NCI-H1930 (cell line): ENCODE data around the gene RAB2B.

ENCODE experiments used
- DNase-seq, 2 experiments: peaks; one replicate each; lab custom pipeline; 2025; lab: John Stamatoyannopoulos, UW

RAB2B gene

DNA sequence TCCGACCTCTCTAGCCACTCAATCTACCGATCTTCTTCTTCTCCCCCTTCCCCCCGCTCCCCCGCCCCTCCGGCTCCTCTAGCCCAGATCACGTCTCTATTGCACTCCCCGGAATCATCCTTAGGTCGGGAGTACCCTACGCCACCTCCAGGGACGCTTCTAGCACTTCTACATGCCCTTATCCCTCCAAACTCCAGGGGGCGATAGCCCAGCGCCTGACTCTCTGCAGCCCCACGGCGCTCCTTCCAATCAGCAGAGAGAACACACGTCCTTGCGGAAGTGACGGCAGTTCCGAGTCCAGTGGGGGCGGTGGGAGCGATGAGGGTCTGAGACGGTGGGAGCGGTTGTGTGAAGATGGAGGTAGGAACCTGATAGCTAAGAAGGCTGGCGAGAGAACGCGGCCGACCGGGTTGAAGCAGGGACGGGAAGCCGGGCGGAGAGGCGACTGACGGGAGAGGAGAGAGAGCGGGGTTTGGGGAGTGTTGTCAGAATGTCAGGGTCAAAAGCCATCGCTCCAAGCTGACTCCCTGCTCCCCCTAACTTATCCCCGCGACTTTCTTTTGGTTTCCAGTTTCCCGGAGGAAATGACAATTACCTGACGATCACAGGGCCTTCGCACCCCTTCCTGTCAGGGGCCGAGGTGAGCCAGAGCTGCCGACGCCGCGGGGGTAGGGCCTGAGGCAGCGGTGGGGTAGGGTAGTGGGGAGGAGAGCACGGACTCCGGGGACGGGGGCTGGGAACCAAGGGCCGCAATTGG lies at the start of gene RAB2B, which contains the start of gene TOX4:
RAB2B (minus strand) TSS at position 35 of the 757 bp plus-strand sequence. CDS start 87 bp downstream, outside the sequence.
TOX4 (plus strand) TSS at position 271 of the 757 bp plus-strand sequence; CDS start at position 355, 84 bp downstream.
- peak; percentile 97 to 98 for DNase-seq

DNA sequence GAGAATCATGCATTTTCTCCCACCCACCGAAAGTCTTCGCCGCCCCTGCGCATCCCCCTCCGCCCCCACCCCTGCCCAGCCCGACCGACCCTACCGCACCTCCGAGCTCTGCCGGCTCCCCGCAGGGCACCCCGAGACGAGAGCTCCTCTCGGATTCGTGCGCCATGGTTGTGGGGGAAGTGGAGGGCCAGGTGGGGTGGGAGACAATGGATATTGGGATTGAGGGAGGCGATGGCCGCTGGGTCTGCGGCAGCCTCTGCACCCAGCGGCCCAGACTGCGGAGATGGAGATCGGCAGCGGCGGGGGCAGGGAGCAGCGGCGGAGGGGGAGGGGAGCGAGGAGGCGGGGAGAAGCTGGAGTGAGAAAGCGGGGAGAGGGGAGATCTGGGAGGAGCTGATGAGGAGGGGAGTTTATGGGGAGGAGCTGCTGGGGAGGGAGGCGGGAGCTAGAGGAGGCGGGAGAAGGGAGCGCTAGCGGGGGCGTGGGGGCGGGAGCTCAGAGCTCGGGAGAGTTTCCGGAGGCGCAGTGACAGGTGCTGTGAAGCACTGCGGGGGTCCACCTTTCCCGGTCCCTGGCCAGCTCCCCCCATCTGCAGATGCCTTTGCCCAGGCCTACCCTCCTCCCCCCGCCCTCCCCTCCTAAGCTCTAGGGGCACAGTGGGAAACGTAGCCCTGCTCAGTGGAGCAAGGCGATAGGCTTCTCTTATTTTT lies 49.4 kb upstream of the RAB2B start, which contains the start of gene SALL2:
SALL2 (minus strand) TSS at position 385 of the 710 bp plus-strand sequence; CDS start at position 166, 219 bp downstream.
- peak; percentile 63 to 79 for DNase-seq

DNA sequence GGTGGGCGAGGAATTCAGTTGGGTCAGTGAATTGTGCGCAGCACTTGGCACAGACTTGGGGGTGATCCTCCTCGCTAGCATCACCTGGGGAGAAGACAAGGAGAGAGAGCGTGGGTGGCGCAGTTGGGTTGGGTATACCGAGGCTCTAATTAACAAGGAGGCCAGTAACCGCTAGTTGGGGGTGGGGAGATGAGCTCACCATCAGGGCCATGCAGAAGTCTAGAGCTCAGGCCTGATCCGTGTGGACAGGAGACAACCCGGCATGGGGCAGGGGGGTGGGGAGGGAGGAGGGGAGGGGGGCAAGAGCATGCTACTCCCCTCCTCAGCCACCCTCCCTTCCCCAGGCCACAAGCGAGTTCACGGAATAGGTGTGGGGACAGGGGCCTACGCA lies 48.8 kb upstream of the RAB2B start:
- no peak for DNase-seq

- DNase-seq = no peak
Observed at GRCh38 chr14:21524575-21525490, 48.1 kb upstream of the RAB2B start.

GRCh38 chr14:21523203-21523602 lies 46.4 kb upstream of the RAB2B start:
- DNase-seq = no peak

DNA sequence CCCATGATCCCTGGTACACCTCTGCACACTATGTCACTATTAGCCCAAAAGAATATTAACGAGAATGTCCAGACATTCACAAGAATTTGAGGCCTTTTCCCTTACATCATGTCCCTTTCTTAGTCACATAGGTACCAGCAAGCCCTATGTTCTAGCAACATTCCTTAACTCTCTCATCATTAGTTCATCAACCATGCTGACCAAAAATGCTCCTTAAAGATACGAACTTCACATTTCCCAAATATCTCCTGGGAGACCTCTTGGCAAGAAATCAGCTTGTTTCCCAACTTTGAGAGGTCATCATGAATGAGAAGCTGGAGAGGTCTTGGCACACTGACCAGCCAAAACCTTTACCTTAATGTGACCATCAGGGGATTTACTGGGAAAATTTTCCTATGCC lies 44.7 kb upstream of the RAB2B start:
- no peak for DNase-seq

DNA sequence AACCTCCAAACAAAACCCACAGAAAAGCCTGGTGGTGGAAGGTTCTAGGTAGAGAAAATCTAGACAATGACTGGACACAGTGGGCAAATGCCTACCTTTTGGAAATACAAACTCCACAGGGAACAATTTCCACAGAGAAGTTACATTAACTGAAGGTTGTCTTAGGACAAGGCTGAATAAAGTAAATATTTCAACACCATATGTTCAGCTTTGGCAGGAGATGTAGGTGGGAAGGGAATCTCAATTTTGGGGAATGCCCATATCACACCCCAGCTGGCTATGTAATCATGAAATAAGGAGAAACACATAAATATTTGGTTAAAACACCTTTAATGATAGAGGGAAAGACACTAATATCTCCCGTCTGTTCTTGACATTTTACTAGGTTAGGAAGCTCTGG lies 44.0 kb upstream of the RAB2B start:
- no peak for DNase-seq

DNA sequence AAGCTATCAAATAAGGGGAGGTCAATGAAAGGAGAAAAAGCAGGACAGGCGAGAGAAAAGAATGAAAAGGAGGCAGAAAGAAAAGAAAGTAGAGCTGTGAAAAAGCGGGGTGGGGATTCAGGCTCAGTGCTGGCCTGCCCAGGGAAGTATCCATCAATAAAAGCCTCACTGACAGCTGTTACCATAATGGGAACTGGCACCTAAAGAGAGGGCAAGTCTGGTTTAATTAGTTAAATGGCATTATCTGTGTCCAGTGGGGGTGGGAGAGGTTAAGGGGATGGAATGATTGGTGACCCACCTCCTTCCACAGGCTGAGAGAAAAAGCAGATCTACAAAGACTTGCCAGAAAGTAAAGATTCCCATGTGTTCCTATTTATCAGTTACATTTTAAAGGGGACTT lies 42.0 kb upstream of the RAB2B start:
- DNase-seq = no peak

- no peak for DNase-seq
Observed at GRCh38 chr14:21514341-21514740, 37.6 kb upstream of the RAB2B start.

DNA sequence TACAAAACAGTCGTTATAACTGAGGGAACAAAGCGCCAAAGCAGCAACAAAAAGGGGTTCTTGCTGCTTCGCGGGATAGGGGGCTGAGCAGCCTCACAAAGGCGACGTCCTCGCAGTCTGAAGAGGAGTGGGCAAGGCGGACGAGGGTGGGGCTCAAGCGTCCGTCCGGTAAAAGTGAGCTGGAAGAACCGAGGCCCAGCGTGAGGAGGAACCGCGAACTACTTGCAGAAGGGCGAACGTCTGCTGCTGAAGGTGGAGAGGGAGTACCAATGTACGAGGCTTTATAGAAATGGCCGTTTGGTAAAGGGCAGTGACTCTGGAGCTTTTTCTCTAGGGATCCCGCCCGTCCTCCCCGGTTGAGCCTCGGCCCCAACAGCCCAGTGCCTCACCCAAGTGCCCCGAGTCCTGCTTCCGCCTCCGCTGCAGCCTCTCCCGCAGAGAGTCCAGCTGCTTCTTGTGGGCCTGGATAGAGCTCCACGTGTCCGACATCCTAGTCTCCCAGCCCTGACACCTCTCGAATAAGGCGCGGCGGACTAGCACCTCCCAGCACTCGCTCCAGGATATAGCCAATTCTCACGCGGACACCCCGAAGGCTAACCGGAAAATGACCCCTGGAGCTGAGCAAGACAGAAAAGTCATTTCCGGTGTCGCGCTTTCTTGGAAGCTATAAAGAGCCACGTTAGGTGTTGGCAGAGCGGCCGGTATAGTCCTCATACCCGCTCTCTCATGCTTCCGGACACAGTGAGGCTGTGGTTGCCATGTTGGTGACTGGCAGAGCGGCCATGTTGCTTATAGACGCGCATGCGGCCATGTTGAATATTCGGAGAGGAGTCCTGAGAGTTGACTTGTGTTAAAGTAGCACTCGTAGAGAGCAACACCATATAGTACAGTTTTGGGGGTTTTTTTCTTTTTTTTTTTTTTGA lies 34.2 kb upstream of the RAB2B start, which contains the start of gene METTL3:
METTL3 (minus strand) TSS at position 606 of the 923 bp plus-strand sequence; CDS start at position 489, 117 bp downstream.
- peak; percentile 94 to 95 for DNase-seq

DNA sequence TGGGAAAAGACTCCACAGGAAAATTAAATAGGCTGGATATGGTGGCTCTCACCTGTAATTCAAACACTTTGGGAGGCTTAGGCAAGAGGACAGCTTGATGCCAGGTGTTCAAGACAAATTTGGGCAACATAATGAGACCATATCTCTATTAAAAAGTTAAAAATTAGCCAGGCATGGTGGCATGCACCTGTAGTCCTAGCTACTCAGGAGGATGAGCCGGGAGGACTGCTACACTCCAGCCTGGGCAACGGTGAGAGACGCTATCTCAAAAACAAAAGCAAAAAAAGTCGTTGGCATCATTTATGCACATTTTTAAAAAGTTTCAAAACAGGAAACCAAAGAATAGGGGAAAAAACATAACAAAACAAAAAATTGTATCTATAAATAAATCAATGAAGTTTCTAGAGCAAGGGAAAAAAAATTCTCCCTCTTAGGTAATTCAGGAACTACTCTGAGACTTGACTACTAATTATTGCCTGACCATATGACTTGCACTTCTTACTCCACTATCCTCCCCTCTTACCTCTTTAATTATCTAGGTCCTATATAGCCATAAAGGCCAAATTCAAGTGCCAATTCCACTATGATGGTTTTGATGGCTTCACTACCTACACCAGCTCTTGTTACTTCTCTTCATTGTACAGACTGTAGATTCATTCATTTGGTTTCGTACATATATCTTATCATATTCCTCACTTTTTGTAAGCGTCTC lies 32.8 kb upstream of the RAB2B start:
- DNase-seq = no peak

DNA sequence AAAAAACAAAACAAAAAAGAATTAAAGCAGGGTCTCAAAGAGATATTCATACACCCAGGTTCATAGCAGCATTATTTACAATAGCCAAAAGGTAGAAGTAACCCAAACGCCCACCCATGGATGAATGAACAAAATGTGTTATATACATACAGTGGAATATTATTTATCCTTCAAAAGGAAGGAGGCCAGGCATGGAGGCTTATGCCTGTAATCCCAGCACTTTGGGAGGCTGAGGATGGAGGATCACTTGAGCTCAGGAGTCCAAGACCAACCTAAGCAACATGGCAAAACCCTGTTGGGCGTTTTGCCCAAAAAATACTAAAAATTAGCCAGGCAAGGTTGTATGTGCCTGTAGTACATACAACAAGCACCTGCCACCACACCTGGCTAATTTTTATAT lies 29.8 kb upstream of the RAB2B start:
- DNase-seq = no peak

DNA sequence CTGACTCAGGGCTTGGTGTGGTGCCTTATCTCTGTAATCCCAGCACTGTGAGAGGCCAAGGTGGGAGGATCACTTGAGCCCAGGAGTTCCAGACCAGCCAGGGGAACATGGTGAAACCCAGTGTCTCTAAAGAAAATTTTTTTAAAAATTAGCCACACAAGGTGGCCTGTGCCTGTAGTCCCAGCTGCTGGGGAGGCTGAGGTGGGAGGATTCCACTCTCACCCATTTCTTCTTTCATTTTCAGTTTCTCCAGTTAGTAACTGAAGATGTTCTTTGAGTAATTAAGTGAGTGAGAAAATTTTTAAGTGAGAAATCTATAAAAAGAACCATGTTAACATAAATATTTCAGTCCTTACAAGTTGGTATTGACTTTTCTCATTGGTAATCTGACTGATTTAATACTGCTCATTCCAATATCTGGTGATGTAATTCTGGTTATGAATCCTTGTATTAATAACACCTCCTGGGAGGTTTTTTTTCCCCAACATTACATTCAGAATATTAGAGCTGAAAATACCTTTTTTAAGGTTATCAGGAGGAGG lies 28.3 kb upstream of the RAB2B start:
- DNase-seq = no peak

GRCh38 chr14:21503376-21503775 lies 26.6 kb upstream of the RAB2B start:
- no peak for DNase-seq

- no peak for DNase-seq
Observed at GRCh38 chr14:21501568-21501967, 24.8 kb upstream of the RAB2B start.

DNA sequence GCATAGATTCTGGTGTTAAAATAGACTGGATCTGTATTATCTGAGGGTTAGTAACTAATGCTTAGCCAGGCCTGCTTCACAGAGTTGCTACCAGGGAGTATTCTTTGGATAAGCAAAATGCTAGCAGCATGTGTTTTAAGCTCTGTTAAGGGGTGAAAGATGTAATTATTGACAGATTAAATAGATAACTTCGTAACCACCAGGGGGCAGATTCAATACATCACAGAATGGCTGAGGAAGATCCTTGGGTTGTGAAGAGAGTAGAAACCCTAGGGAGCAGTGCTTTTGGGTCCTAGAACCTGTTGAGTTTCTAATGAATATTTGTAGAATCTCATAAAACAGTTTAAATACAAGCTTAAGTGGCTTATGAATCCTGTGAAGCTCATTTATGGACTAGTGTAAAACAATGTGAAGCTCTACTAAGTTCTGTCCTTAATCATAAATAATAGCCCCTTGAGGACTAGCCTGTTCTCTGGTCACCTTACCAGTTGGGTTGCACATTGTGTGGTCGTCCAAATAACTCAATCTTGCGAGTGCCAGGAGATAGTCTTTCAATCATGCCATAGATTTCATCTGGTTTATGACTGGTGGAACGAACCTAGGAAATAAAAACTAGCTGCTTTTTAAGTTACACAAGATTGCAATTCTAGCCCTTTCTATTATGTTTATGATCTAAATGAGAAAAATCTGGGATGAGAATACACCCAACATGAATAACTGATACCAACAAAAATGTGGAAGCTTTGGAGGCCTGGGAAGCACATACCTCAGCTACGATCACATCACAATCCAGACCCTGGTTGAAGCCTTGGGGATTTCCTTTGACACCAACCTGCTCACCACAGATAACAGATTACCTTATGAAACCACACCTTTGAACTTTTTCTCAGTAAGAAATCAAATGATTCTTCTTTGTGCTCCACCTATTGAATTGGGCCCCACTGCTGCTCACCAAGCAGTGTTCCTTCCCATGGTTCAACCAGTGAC lies 22.1 kb upstream of the RAB2B start:
- peak in 1 of 2 experiments; percentile 2 for DNase-seq

GRCh38 chr14:21496453-21496852 lies 19.7 kb upstream of the RAB2B start:
- DNase-seq = no peak

GRCh38 chr14:21494902-21495762 lies 18.4 kb upstream of the RAB2B start:
- no peak for DNase-seq
